Stomach (tissue), 9 donors: ENCODE data around the gene ADCY10. TPM values are rescaled to one million over a fixed set of nuclear protein-coding genes. Genes with fewer than 3 reads are reported as not detected.

ENCODE experiments used
- DNase-seq, 2 donors: peaks; one replicate each; pipeline versions ENCODE4 v3.0.0 to v3.0.0-alpha.2; 2013 to 2019
- H3K27ac ChIP-seq, 5 donors: fragments of 200-600 bp in 4 of 5; sonication (generic) in 4 of 5; one replicate each; pipeline ENCODE4 v1.5.1; 2013 to 2019; ENCODE audit warnings: mild to moderate bottlenecking in 1 of 5, moderate library complexity in 1 of 5
- H3K27me3 ChIP-seq, 3 donors: fragments of 200-600 bp; sonication (generic); one replicate each; pipeline ENCODE4 v1.5.1; 2017 to 2019; ENCODE audit warnings: mixed run types in 1 of 3
- H3K36me3 ChIP-seq, 4 donors: fragments of 200-600 bp; sonication (generic); 1 replicate in 3 of 4; 2 replicates in 1 of 4; pipeline ENCODE4 v1.5.1; 2016 to 2019
- H3K4me1 ChIP-seq, 4 donors: fragments of 200-600 bp; sonication (generic); one replicate each; pipeline ENCODE4 v1.5.1; 2016 to 2019
- H3K4me3 ChIP-seq, 4 donors: fragments of 200-600 bp; sonication (generic) in 3 of 4; one replicate each; pipeline ENCODE4 v1.5.1; 2016 to 2019; ENCODE audit warnings: mild to moderate bottlenecking in 1 of 4
- H3K9me3 ChIP-seq, 4 donors: fragments of 200-600 bp; sonication (generic); one replicate each; pipeline ENCODE4 v1.5.1; 2016 to 2019
- EP300 ChIP-seq: sonication (generic); formaldehyde crosslinking; IDR thresholded peaks from one replicate; pipeline ENCODE4 v1.6.1; 2017; ENCODE audit warnings: antibody characterized with exemption
- POLR2A ChIP-seq, 4 donors: fragments of 450-650 bp; IDR thresholded peaks; one replicate each; pipeline ENCODE4 v1.6.1; 2016; ENCODE audit warnings: antibody characterized with exemption in 4 of 4, control low read depth in 2 of 4, mild to moderate bottlenecking in 1 of 4, moderate library complexity in 1 of 4
- POLR2AphosphoS5 ChIP-seq, 3 donors: sonication (generic); formaldehyde crosslinking; IDR thresholded peaks; one replicate each; pipeline ENCODE4 v1.6.1; 2016; ENCODE audit warnings: antibody characterized with exemption in 3 of 3
- WGBS, 5 donors: extraction: QIAGEN DNeasy Blood & Tissue Kit in 3 of 5; methylation state at CpG; one replicate each; pipeline versions ENCODE4 v1.1.5 to v1.1.7; 2013 to 2018; 5-methylcytosine and 5-hydroxymethylcytosine counted together
- intact Hi-C: fragments of 100-400 bp; cut with DNase I; formaldehyde crosslinking; loops from one replicate; pipeline ENCODE4 v1.15.1; 2023; ENCODE audit warnings: low total_unique reads
- polyA plus RNA-seq, 3 donors: library from polyadenylated mRNA; stranded (reverse); fragments of 200-250 nt; gene quantifications; one replicate each; pipeline ENCODE4 v1.2.3, GENCODE V29; 2013
- total RNA-seq, 5 donors: library from RNA; depleted of rRNA; stranded (reverse); fragments of >200 nt; gene quantifications; one replicate each; pipeline versions ENCODE4 v1.1.0 to v1.2.3, GENCODE V29; 2014 to 2016
- TF ChIP-seq, protein P1 (sequence below), 7 experiments: fragments of 450-650 bp in 4 of 7; fragments of 200-600 bp in 3 of 7; sonication (generic) in 3 of 7; IDR thresholded peaks; one replicate each; pipeline ENCODE4 v1.5.1; 2016 to 2019; ENCODE audit warnings: antibody characterized with exemption in 7 of 7, control low read depth in 2 of 7, mild to moderate bottlenecking in 1 of 7
- donor health status: healthy with polysubstance abuse.
- donor health status: Bipolar disorder and iron deficiency.
- donor health status: healthy.

ADCY10 gene
- total and polyA plus RNA-seq, 8 donors = 0.60 TPM; not detected in 7

- no peaks in the 10 kb centered on the region for H3K27me3 ChIP-seq
- no peak overlapping the region for H3K27ac ChIP-seq
- no peak overlapping the region for H3K4me3 ChIP-seq
- TF ChIP-seq EP300 (no peak), POLR2A (IDR thresholded peaks at IDR 0.05) (no peak), POLR2AphosphoS5 (IDR thresholded peaks at IDR 0.05) (no peak)
- TF ChIP-seq, protein P1, sequence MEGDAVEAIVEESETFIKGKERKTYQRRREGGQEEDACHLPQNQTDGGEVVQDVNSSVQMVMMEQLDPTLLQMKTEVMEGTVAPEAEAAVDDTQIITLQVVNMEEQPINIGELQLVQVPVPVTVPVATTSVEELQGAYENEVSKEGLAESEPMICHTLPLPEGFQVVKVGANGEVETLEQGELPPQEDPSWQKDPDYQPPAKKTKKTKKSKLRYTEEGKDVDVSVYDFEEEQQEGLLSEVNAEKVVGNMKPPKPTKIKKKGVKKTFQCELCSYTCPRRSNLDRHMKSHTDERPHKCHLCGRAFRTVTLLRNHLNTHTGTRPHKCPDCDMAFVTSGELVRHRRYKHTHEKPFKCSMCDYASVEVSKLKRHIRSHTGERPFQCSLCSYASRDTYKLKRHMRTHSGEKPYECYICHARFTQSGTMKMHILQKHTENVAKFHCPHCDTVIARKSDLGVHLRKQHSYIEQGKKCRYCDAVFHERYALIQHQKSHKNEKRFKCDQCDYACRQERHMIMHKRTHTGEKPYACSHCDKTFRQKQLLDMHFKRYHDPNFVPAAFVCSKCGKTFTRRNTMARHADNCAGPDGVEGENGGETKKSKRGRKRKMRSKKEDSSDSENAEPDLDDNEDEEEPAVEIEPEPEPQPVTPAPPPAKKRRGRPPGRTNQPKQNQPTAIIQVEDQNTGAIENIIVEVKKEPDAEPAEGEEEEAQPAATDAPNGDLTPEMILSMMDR (IDR thresholded peaks at IDR 0.05) = no peak
- WGBS, 5 donors = 83 to 87% (median 84%) methylated on average over 8 of the region's 8 CpGs
- intact Hi-C loops = no loop called here
- no peak for DNase-seq
- no peaks in the 10 kb centered on the region for H3K36me3 ChIP-seq
- no peaks in the 10 kb centered on the region for H3K4me1 ChIP-seq
- no peaks in the 10 kb centered on the region for H3K9me3 ChIP-seq
Observed at GRCh38 chr1:167861664-167862381, 52.1 kb downstream of the ADCY10 start.

GRCh38 chr1:167860231-167860923 is 53.6 kb downstream of the ADCY10 start:
- no peak for DNase-seq
- no peak overlapping the region for H3K27ac ChIP-seq

DNA sequence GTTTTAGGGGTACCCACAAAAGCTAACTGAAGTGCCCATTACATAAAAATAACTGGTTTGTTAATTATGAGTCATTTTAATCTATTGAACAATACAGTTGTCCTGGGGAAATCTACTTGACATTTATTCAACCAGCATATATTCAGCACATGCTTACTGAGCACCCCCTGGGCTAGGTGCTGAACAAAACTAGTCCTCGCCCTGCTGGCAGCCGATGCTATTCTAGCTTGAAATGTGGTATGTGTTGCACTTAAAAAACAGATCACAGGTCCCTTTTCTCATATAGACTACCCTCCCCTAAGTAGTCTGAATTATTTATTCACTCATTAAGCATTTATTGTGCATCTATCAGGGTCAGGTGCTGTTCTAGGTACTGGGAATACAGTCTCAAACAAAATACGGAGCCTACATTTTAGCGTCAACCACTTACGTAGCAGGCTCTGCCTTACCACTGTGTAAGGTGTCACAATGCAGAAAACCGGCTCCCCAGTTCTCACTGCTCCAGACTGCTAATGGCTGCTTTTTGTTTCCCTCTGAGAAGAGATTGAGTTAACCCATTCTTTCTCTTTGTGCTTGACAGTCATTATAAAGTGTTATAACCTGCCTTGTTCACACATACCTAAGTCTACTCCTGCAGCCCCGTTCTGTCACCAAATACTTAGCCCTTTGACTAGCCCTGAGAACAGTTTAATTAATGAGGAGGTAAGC is 57.1 kb downstream of the ADCY10 start:
- WGBS, 5 donors = 71 to 82% (median 77%) methylated on average over 7 of the region's 7 CpGs
- Histone ChIP-seq H3K27me3 (no peaks in the 10 kb centered on the region), H3K4me3 (no peak overlapping the region), H3K27ac (no peak overlapping the region), H3K4me1 (no peaks in the 10 kb centered on the region), H3K36me3 (no peaks in the 10 kb centered on the region), H3K9me3 (no peaks in the 10 kb centered on the region)
- intact Hi-C loops = no loop called here
- TF ChIP-seq EP300 (no peak), POLR2AphosphoS5 (IDR thresholded peaks at IDR 0.05) (no peak), POLR2A (IDR thresholded peaks at IDR 0.05) (no peak)
- TF ChIP-seq, protein P1 (IDR thresholded peaks at IDR 0.05) = no peak
- DNase-seq = no peak

More at GRCh38 chr1:167860231-167860923, 53.6 kb downstream of the ADCY10 start:
- Histone ChIP-seq H3K27me3 (no peaks in the 10 kb centered on the region), H3K4me1 (no peaks in the 10 kb centered on the region), H3K4me3 (no peak overlapping the region), H3K36me3 (no peaks in the 10 kb centered on the region), H3K9me3 (no peaks in the 10 kb centered on the region)
- TF ChIP-seq POLR2AphosphoS5 (IDR thresholded peaks at IDR 0.05) = no peak
- TF ChIP-seq POLR2A (IDR thresholded peaks at IDR 0.05) = no peak
- TF ChIP-seq, protein P1 (IDR thresholded peaks at IDR 0.05) = no peak
- TF ChIP-seq EP300 = no peak
- intact Hi-C loops = no loop called here

DNA sequence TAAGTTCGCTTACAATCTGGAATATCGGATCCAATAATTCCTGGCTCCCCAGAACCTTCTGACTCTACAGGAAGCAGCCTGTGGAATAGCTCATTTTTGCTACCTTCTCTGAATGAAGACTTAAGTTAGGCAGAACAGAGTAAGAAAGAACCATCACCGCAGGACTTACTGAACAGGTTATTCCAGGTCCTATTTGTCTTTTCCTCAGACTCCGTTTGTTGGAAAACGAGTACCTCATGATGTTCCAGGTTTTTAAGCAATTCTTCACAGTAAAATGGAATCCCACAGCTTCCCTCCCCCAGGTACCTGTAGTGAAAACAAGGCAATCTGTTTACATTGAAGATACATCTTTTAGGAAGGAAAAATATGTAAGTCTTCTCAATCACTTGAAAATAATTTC is 59.8 kb downstream of the ADCY10 start:
- Histone ChIP-seq H3K4me1 (no peaks in the 10 kb centered on the region), H3K4me3 (no peak overlapping the region), H3K27me3 (no peaks in the 10 kb centered on the region), H3K27ac (no peak overlapping the region), H3K9me3 (no peaks in the 10 kb centered on the region), H3K36me3 (no peaks in the 10 kb centered on the region)
- intact Hi-C loops = no loop called here
- TF ChIP-seq, protein P1 (IDR thresholded peaks at IDR 0.05) = no peak
- TF ChIP-seq POLR2A (IDR thresholded peaks at IDR 0.05) (no peak), EP300 (no peak), POLR2AphosphoS5 (IDR thresholded peaks at IDR 0.05) (no peak)
- peak in 1 of 2 donors; percentile 7 for DNase-seq
- WGBS, 5 donors = 51 to 75% (median 65%) methylated on average over 5 of the region's 5 CpGs
